K562 (cell line): ENCODE measurements around the gene GLI3. TPM values are rescaled to one million over a fixed set of nuclear protein-coding genes. Genes with fewer than 3 reads are reported as not detected.

ENCODE experiments used
- ATAC-seq: fragments of 200-7000 bp; cut with Tn5 transposase; 3 replicates; pipeline ENCODE4 v1.9.1; 2020; ENCODE audit warnings: moderate library complexity
- BruUV-seq: library from RNA; stranded (reverse); fragments of 400-500 nt; replicated peaks from 2 replicates; lab custom pipeline; 2021; lab: Mats Ljungman, UMichigan
- CTCF ChIA-PET: fragments of 300-600 bp; formaldehyde crosslinking; extraction: SDS; loops from one replicate; lab custom pipeline; 2021; ENCODE audit warnings: low intra/inter-chr PET ratio; lab: Yijun Ruan, JAX
- POLR2A ChIA-PET: fragments of 300-600, 350-650 bp; sonication (Branson Sonifier 250); formaldehyde crosslinking; extraction: SDS; loops from one replicate; lab custom pipeline; 2021; ENCODE audit warnings: antibody characterized with exemption, inconsistent platforms; lab: Yijun Ruan, JAX
- DNase-seq, 4 experiments: peaks; one replicate each; pipeline versions ENCODE4 v3.0.0 to v3.0.0-alpha.2; 2011 to 2018; ENCODE audit warnings: low spot score in 3 of 4, mixed read lengths in 3 of 4; ENCODE audit errors: extremely low read depth in 1 of 4
- FAIRE-seq: peaks from 2 replicates; lab custom pipeline; 2011; peaks lifted over from hg19 to GRCh38; lab: Jason Lieb, UNC
- H2AFZ ChIP-seq: 2 replicates; pipeline ENCODE4 v1.6.0; 2011; ENCODE audit warnings: low read depth, low read length, control low read depth, inconsistent platforms
- H3K27ac ChIP-seq: fragments of 200-600 bp; 3 replicates; pipeline ENCODE4 v1.8.0; 2011; ENCODE audit warnings: low read depth, mild to moderate bottlenecking, control low read depth, inconsistent platforms, low read length, moderate library complexity, mixed read lengths; ENCODE audit errors: extremely low read depth
- H3K27me3 ChIP-seq, 2 experiments: fragments of 300-600 bp in 1 of 2; 2 replicates in 1 of 2; 3 replicates in 1 of 2; pipeline versions ENCODE4 v1.6.0 to v1.8.0; 2011; ENCODE audit warnings: inconsistent platforms in 2 of 2, low read length in 2 of 2, mild to moderate bottlenecking in 1 of 2, mixed read lengths in 1 of 2, moderate library complexity in 1 of 2; ENCODE audit not compliant: control insufficient read depth in 2 of 2, insufficient read depth in 2 of 2
- H3K36me3 ChIP-seq: fragments of 300-600 bp; 3 replicates; pipeline ENCODE4 v1.8.0; 2011; ENCODE audit warnings: mild to moderate bottlenecking, low read length, inconsistent platforms; ENCODE audit not compliant: control insufficient read depth, insufficient read depth
- H3K4me1 ChIP-seq, 2 experiments: fragments of 200-600 bp in 1 of 2; replicated peaks in 1 of 2; 2 replicates in 1 of 2; 3 replicates in 1 of 2; pipeline versions ENCODE4 v1.5.1 to v1.8.0; 2011; ENCODE audit warnings: inconsistent platforms in 2 of 2, low read length in 2 of 2, mild to moderate bottlenecking in 1 of 2, mixed read lengths in 1 of 2, moderate library complexity in 1 of 2; ENCODE audit not compliant: control insufficient read depth in 2 of 2, insufficient read depth in 2 of 2
- H3K4me2 ChIP-seq: 2 replicates; pipeline ENCODE4 v1.6.1; 2011; ENCODE audit warnings: low read length, control low read depth, inconsistent platforms, mixed read lengths; ENCODE audit not compliant: insufficient read depth
- H3K4me3 ChIP-seq: fragments of 200-600 bp; sonication (generic), shearing (Covaris generic); 2 replicates; pipeline ENCODE4 v1.5.1; 2016; ENCODE audit warnings: control low read depth, inconsistent platforms
- H3K79me2 ChIP-seq: fragments of 200-600 bp; 3 replicates; pipeline ENCODE4 v1.8.0; 2011; ENCODE audit warnings: low read length, inconsistent platforms; ENCODE audit not compliant: control insufficient read depth, insufficient read depth
- H3K9ac ChIP-seq, 2 experiments: 2 replicates each; pipeline versions ENCODE4 v1.6.0 to v1.6.1; 2011; ENCODE audit warnings: low read depth in 2 of 2, low read length in 2 of 2, control low read depth in 1 of 2, inconsistent platforms in 1 of 2, mild to moderate bottlenecking in 1 of 2, mixed read lengths in 1 of 2; ENCODE audit not compliant: insufficient read depth in 1 of 2
- H3K9me1 ChIP-seq: one replicate; pipeline ENCODE4 v1.6.0; 2011; ENCODE audit warnings: inconsistent platforms, mild to moderate bottlenecking, low read length, moderate library complexity; ENCODE audit not compliant: control insufficient read depth, insufficient read depth
- H3K9me3 ChIP-seq: replicated peaks from 2 replicates; pipeline ENCODE4 v1.5.1; 2011; ENCODE audit warnings: low read depth, low read length, inconsistent platforms; ENCODE audit not compliant: control insufficient read depth, insufficient read depth
- H4K20me1 ChIP-seq: replicated peaks from 2 replicates; pipeline ENCODE4 v1.6.1; 2011; ENCODE audit warnings: low read length, inconsistent platforms, mixed read lengths; ENCODE audit not compliant: control insufficient read depth, insufficient read depth
- DDX20 ChIP-seq: fragments of 450-650 bp; IDR thresholded peaks from 2 replicates; pipeline ENCODE4 v1.6.1; 2016; ENCODE audit warnings: missing genetic modification characterization, low read depth, mild to moderate bottlenecking, missing compliant biosample characterization, moderate library complexity
- GTF2F1 ChIP-seq: IDR thresholded peaks from 2 replicates; pipeline ENCODE4 v1.6.1; 2011; ENCODE audit warnings: low read depth, low read length, improper control_type of control experiment
- HMG20A ChIP-seq: fragments of 450-650 bp; formaldehyde crosslinking; conservative IDR thresholded peaks from 2 replicates; pipeline ENCODE4 v1.4.0; 2020; ENCODE audit warnings: mild to moderate bottlenecking, mixed read lengths
- KLF13 ChIP-seq: fragments of 450-650 bp; IDR thresholded peaks from 2 replicates; pipeline ENCODE4 v1.6.1; 2016; ENCODE audit warnings: missing genetic modification characterization, low read depth, mild to moderate bottlenecking, missing compliant biosample characterization, moderate library complexity, borderline replicate concordance
- MCM7 ChIP-seq, 2 experiments: fragments of 450-650 bp; IDR thresholded peaks; 2 replicates each; pipeline ENCODE4 v1.6.1; 2016 to 2018
- MECOM ChIP-seq: fragments of 250-450 bp; sonication (Bioruptor Pico); IDR thresholded peaks from 2 replicates; pipeline ENCODE4 v1.8.0; 2022; ENCODE audit warnings: inconsistent platforms
- NFATC3 ChIP-seq: fragments of 450-650 bp; IDR thresholded peaks from 2 replicates; pipeline ENCODE4 v1.6.1; 2017; ENCODE audit warnings: mild to moderate bottlenecking
- POLR2AphosphoS2 ChIP-seq: IDR thresholded peaks from 2 replicates; pipeline ENCODE4 v1.6.1; 2012; ENCODE audit warnings: low read length, improper control_type of control experiment
- SMAD3 ChIP-seq: fragments of 450-650 bp; formaldehyde crosslinking; conservative IDR thresholded peaks from 2 replicates; pipeline ENCODE4 v1.4.0; 2020; ENCODE audit warnings: mild to moderate bottlenecking
- SMARCA4 ChIP-seq: fragments of 450-650 bp; IDR thresholded peaks from 2 replicates; pipeline ENCODE4 v1.6.1; 2016
- SNRNP70 ChIP-seq: fragments of 200-400 bp; formaldehyde crosslinking; optimal IDR thresholded peaks from 2 replicates; pipeline ENCODE3; 2017; ENCODE audit warnings: low read depth, low read length
- ZNF431 ChIP-seq: sonication (generic); formaldehyde crosslinking; IDR thresholded peaks from 2 replicates; pipeline ENCODE4 v1.8.0; 2022; ENCODE audit warnings: mild to moderate bottlenecking, missing genetic modification reagents
- ZNF79 ChIP-seq: fragments of 250-450 bp; sonication (Bioruptor Pico); IDR thresholded peaks from 2 replicates; pipeline ENCODE4 v1.4.0; 2020; ENCODE audit warnings: low read depth, mild to moderate bottlenecking, moderate library complexity
- WGBS: fragments of 100-300 bp; shearing (Covaris generic); methylation state at CpG from one replicate; pipeline ENCODE4 v1.1.6; 2016; ENCODE audit warnings: low coverage, mixed read lengths; ENCODE audit not compliant: insufficient coverage; ENCODE audit errors: missing lambda C conversion rate; 5-methylcytosine and 5-hydroxymethylcytosine counted together
- in situ Hi-C: fragments of 300-500 bp; cut with MboI; formaldehyde crosslinking; loops from 4 replicates; pipeline ENCODE4 v1.15.0; 2018; ENCODE audit warnings: inconsistent platforms, mixed read lengths
- intact Hi-C: fragments of 100-400 bp; cut with micrococcal nuclease; formaldehyde crosslinking; loops from 2 replicates; pipeline ENCODE4 v1.14.2; 2022
- polyA plus RNA-seq, 8 experiments: library from polyadenylated mRNA; depleted of rRNA in 4 of 8; stranded (reverse) in 5 of 8; unstranded in 3 of 8; fragments of >200 nt; fragmentation: Nextera tagmentation in 2 of 8; fragmentation: Illumina TruSeq in 1 of 8; extraction: Ambion mirVana in 2 of 8; extraction: Trizol in 1 of 8; gene quantifications; 2 replicates each; pipeline versions ENCODE4 v1.2.1 to v1.2.3, GENCODE V29; 2011 to 2014; ENCODE audit warnings: inconsistent platforms in 1 of 8, missing spikeins in 1 of 8
- total RNA-seq, 7 experiments: library from RNA; depleted of rRNA in 6 of 7; stranded (reverse); fragments of >200 nt in 6 of 7; fragmentation: Illumina TruSeq in 2 of 7; extraction: Trizol in 2 of 7; gene quantifications; 2 replicates each; pipeline versions ENCODE4 v1.2.1 to v1.2.3, GENCODE V29; 2011 to 2021; ENCODE audit warnings: low replicate concordance in 1 of 7
- TF ChIP-seq, protein P1 (sequence below): sonication (generic); formaldehyde crosslinking; IDR thresholded peaks from 2 replicates; pipeline ENCODE4 v1.8.0; 2022; ENCODE audit warnings: missing genetic modification reagents, mild to moderate bottlenecking, moderate library complexity, borderline replicate concordance
- TF ChIP-seq, protein P2 (sequence below): fragments of 450-650 bp; formaldehyde crosslinking; IDR thresholded peaks from 2 replicates; pipeline ENCODE4 v1.4.0; 2022; ENCODE audit warnings: mild to moderate bottlenecking, moderate library complexity
- TF ChIP-seq, protein P3 (sequence below): sonication (generic); formaldehyde crosslinking; IDR thresholded peaks from 2 replicates; pipeline ENCODE4 v1.8.1; 2023; ENCODE audit warnings: mild to moderate bottlenecking, missing genetic modification reagents

The GLI3 gene
- total and polyA plus RNA-seq, 9 of the 15 experiments (the other 6 are each of a cell fraction or from before 2014, with no cell fraction given), result 0.01 to 0.18 (median 0.07) TPM; not detected in 6

DNA sequence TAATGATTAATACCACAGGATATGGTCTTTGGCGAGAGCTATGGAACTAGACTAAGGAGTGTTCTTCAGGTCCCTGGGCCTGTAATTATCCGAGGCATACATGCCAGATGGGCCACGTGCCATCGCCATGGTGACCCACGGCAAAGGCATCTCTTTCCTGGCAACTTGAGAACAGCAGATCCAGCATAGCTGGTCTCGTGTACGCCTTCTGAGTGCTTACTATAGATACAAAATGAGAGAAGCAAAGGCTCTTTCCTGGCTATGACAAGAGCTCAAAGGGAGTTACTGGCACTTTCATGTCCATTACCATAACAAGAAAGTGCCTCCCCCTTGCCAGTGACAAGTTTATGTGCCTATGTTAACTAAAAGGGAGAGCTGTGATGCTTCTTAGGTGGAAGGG is 26.0 kb upstream of the GLI3 start:
- Histone ChIP-seq H3K36me3 (no peaks in the 10 kb centered on the region), H3K4me1 (no peaks in the 10 kb centered on the region), H3K27me3 (no peaks in the 10 kb centered on the region), H3K9ac (no peak overlapping the region), H3K4me3 (no peak overlapping the region), H3K9me1 (no peaks in the 10 kb centered on the region), H3K9me3 (no peaks in the 10 kb centered on the region), H3K27ac (no peak overlapping the region), H4K20me1 (no peaks in the 10 kb centered on the region), H3K4me2 (no peak overlapping the region), H3K79me2 (no peaks in the 10 kb centered on the region), H2AFZ (no peak overlapping the region)
- FAIRE-seq (no peak), ATAC-seq (no peak), DNase-seq (no peak)
- ChIA-PET POLR2A (interaction anchor here (0.6 kb wide), 1 partner anchor 32 kb away, joined by 3 read pairs; no protein-coding TSS in a partner anchor), CTCF (no interaction called here)
- TF ChIP-seq POLR2AphosphoS2 (no peak), ZNF431 (CRISPR knock-in tag) (no peak), NFATC3 (no peak), HMG20A (CRISPR knock-in tag) (no peak), MECOM (CRISPR knock-in tag) (no peak), SMARCA4 (no peak), MCM7 (IDR thresholded peaks at IDR 0.05) (no peak), GTF2F1 (no peak), KLF13 (tag) (no peak), DDX20 (no peak), ZNF79 (CRISPR knock-in tag) (no peak), SMAD3 (no peak), SNRNP70 (no peak)
- TF ChIP-seq, protein P1, sequence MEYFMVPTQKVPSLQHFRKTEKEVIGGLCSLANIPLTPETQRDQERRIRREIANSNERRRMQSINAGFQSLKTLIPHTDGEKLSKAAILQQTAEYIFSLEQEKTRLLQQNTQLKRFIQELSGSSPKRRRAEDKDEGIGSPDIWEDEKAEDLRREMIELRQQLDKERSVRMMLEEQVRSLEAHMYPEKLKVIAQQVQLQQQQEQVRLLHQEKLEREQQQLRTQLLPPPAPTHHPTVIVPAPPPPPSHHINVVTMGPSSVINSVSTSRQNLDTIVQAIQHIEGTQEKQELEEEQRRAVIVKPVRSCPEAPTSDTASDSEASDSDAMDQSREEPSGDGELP (CRISPR knock-in tag), result no peak
- TF ChIP-seq, protein P2, sequence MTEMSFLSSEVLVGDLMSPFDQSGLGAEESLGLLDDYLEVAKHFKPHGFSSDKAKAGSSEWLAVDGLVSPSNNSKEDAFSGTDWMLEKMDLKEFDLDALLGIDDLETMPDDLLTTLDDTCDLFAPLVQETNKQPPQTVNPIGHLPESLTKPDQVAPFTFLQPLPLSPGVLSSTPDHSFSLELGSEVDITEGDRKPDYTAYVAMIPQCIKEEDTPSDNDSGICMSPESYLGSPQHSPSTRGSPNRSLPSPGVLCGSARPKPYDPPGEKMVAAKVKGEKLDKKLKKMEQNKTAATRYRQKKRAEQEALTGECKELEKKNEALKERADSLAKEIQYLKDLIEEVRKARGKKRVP (CRISPR knock-in tag), result no peak
- TF ChIP-seq, protein P3, sequence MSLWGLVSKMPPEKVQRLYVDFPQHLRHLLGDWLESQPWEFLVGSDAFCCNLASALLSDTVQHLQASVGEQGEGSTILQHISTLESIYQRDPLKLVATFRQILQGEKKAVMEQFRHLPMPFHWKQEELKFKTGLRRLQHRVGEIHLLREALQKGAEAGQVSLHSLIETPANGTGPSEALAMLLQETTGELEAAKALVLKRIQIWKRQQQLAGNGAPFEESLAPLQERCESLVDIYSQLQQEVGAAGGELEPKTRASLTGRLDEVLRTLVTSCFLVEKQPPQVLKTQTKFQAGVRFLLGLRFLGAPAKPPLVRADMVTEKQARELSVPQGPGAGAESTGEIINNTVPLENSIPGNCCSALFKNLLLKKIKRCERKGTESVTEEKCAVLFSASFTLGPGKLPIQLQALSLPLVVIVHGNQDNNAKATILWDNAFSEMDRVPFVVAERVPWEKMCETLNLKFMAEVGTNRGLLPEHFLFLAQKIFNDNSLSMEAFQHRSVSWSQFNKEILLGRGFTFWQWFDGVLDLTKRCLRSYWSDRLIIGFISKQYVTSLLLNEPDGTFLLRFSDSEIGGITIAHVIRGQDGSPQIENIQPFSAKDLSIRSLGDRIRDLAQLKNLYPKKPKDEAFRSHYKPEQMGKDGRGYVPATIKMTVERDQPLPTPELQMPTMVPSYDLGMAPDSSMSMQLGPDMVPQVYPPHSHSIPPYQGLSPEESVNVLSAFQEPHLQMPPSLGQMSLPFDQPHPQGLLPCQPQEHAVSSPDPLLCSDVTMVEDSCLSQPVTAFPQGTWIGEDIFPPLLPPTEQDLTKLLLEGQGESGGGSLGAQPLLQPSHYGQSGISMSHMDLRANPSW (CRISPR knock-in tag), result no peak
- intact Hi-C loops (no loop called here), in situ Hi-C loops (no loop called here)
- 2% methylated on average over 7 of the region's 7 CpGs for WGBS
- no TSS peak for BruUV-seq
